NT2/D1 (cell line): Measurements from ENCODE around the gene PRRC1.

Experiments used
- DNase-seq: peaks from one replicate; pipeline ENCODE4 v3.0.0-alpha.2; 2011; ENCODE audit warnings: low read depth, low spot score
- H3K27me3 ChIP-seq: 2 replicates; pipeline ENCODE4 v1.6.0; 2011; ENCODE audit warnings: mild to moderate bottlenecking; ENCODE audit not compliant: insufficient read length, insufficient read depth
- H3K36me3 ChIP-seq: 2 replicates; pipeline ENCODE4 v1.6.1; 2011; ENCODE audit warnings: mild to moderate bottlenecking, low read length, mixed read lengths; ENCODE audit not compliant: insufficient read depth, insufficient read length
- H3K4me1 ChIP-seq: 2 replicates; pipeline ENCODE4 v1.5.1; 2011; ENCODE audit not compliant: insufficient read depth, insufficient read length
- H3K4me3 ChIP-seq: 2 replicates; pipeline ENCODE4 v1.5.1; 2011; ENCODE audit warnings: low read depth; ENCODE audit not compliant: insufficient read length
- H3K9ac ChIP-seq: 2 replicates; pipeline ENCODE4 v1.6.0; 2011; ENCODE audit warnings: low read depth; ENCODE audit not compliant: insufficient read length
- H3K9me3 ChIP-seq: 2 replicates; pipeline ENCODE4 v1.5.1; 2011; ENCODE audit warnings: mild to moderate bottlenecking, low read length; ENCODE audit not compliant: insufficient read depth
- SUZ12 ChIP-seq: IDR thresholded peaks from 2 replicates; pipeline ENCODE4 v1.6.1; 2011; ENCODE audit not compliant: insufficient read length, insufficient read depth; ENCODE audit errors: extremely low read depth
- YY1 ChIP-seq: IDR thresholded peaks from 2 replicates; pipeline ENCODE4 v1.6.1; 2011; ENCODE audit not compliant: insufficient read length, insufficient read depth
- ZNF274 ChIP-seq: IDR thresholded peaks from 2 replicates; pipeline ENCODE4 v1.6.1; 2011; ENCODE audit warnings: mild to moderate bottlenecking, low read depth, low read length

The PRRC1 gene

DNA sequence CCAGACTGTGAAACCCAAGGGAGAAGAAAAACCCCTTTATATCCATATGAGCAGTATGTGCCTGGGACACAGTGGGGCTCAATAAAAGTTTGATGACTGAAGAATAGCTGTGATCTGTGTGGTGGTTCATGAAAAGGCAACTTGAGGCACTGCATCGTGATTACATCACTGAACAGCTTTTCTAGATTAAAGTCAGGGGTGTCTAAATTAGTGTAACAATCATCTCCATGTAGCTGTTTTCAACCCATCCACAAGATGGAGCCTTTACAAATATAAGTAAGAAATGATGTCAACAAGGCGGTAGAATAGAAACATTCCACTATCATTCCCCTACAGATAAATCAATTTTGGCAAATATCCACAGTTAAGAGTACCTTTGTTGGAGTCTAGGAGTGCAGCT lies 55.5 kb downstream of the PRRC1 start:
- TF ChIP-seq SUZ12 (no peak), ZNF274 (no peak), YY1 (no peak)
- no peaks in the 10 kb centered on the region for H3K4me1 ChIP-seq
- no peaks in the 10 kb centered on the region for H3K36me3 ChIP-seq
- H3K27me3 ChIP-seq, result no peaks in the 10 kb centered on the region
- H3K9me3 ChIP-seq, result no peaks in the 10 kb centered on the region
- H3K4me3 ChIP-seq, result no peak overlapping the region
- no peak for DNase-seq
- H3K9ac ChIP-seq, result no peak overlapping the region

DNA sequence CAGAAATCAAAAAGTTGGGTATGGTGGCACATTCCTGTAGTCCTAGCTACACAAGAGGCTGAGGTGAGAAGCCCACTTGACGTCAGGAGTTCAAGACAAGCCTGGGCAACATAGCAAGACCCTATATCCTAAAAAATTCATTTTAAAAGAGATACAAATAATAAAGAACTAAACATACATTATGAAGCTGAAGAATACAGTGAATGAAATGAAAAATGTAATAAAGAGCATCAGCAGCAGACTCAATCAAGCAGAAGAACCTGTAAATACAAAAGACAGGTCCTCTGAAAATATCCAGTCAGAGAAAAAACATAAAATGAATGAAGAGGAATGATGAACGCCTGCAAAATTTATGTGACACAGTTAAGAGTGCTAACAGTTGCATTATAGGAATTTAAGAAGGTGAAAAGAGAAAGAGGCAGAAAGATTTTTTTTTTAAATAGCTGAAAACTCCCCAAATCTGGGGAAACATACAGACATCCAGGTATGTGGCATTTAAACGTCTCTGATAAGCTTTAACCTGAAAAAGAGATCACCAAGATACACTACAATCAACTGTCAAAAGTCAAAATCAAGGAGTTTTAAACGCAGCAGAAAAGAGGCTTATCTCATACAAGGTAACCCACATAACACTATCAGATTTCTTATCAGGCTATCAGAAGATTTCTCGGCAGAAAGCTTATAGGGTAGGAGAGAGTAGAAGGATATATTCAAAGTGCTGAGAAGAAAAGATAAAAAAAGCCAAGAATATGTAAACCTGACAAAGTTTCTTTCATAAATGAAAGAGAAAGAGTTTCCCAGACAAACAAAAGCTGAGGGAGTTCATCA lies 57.6 kb downstream of the PRRC1 start:
- Histone ChIP-seq H3K9ac (no peak overlapping the region), H3K36me3 (no peaks in the 10 kb centered on the region), H3K4me1 (no peaks in the 10 kb centered on the region), H3K4me3 (no peak overlapping the region), H3K9me3 (no peaks in the 10 kb centered on the region), H3K27me3 (no peaks in the 10 kb centered on the region)
- no peak for DNase-seq
- TF ChIP-seq SUZ12, result no peak
- no peak for TF ChIP-seq YY1
- TF ChIP-seq ZNF274, result no peak

DNA sequence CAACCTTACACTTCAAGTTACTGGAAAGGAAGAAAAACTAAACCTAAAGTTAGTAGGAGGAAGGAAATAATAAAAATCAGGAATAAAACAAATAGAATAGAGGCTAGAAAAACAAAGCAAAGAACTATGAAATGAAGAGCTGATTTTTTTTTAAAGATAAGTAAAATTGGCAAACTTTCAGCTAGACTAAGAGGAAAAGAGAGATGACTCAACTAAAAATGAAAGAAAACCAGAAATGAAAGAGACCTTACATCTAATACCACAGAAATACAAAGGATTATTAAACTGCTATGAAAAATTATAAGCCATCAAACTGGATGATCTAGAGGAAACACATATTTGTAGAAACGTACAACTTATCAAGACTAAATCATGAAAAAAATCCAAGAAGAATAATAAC lies 60.0 kb downstream of the PRRC1 start:
- Histone ChIP-seq H3K27me3 (no peaks in the 10 kb centered on the region), H3K4me1 (no peaks in the 10 kb centered on the region), H3K36me3 (no peaks in the 10 kb centered on the region), H3K9ac (no peak overlapping the region), H3K4me3 (no peak overlapping the region), H3K9me3 (no peaks in the 10 kb centered on the region)
- no peak for DNase-seq
- no peak for TF ChIP-seq YY1
- TF ChIP-seq SUZ12, result no peak
- no peak for TF ChIP-seq ZNF274

DNA sequence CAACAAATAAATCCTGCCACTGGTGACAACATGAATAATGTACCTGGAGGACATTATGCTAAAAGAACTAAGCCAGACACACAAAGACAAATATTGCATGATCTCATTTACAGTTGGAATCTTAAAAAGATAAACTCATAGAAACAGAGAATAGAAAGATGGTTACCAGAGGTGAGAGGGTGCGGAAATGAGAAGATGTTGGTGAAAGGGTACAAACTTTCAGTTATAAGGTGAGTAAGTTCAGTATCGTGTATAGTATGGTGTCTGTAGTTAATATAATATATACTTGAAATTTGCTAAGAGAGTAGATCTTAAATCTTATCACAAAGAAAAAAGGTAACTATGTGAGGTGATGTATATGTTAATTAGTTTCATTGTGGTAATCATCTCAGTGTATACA lies 63.3 kb downstream of the PRRC1 start:
- Histone ChIP-seq H3K9ac (no peak overlapping the region), H3K36me3 (no peaks in the 10 kb centered on the region), H3K4me3 (no peak overlapping the region), H3K27me3 (no peaks in the 10 kb centered on the region), H3K9me3 (no peaks in the 10 kb centered on the region), H3K4me1 (no peaks in the 10 kb centered on the region)
- no peak for TF ChIP-seq YY1
- no peak for DNase-seq

DNA sequence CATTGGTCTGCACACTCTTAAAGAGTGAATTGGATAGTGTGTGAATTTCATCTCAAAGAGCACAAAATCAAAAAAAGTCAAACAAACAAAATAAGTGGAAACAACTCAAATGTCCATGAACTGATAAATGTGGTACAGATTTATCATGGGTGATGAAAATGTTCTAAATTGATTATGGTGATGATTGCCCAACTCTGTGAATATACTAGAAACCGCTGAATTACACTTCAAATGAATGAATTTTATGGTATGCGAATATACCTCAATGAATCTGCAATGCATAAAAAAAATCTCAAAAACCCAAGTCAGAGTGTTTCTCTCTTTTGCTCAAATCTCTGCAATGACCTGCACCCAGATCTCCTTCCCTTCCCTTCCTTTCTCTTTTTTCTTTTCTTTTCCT lies 64.0 kb downstream of the PRRC1 start:
- Histone ChIP-seq H3K9ac (no peak overlapping the region), H3K36me3 (no peaks in the 10 kb centered on the region), H3K27me3 (no peaks in the 10 kb centered on the region), H3K4me3 (no peak overlapping the region), H3K9me3 (no peaks in the 10 kb centered on the region), H3K4me1 (no peaks in the 10 kb centered on the region)
- DNase-seq, result no peak
- no peak for TF ChIP-seq SUZ12
- TF ChIP-seq YY1, result no peak
- TF ChIP-seq ZNF274, result no peak

DNA sequence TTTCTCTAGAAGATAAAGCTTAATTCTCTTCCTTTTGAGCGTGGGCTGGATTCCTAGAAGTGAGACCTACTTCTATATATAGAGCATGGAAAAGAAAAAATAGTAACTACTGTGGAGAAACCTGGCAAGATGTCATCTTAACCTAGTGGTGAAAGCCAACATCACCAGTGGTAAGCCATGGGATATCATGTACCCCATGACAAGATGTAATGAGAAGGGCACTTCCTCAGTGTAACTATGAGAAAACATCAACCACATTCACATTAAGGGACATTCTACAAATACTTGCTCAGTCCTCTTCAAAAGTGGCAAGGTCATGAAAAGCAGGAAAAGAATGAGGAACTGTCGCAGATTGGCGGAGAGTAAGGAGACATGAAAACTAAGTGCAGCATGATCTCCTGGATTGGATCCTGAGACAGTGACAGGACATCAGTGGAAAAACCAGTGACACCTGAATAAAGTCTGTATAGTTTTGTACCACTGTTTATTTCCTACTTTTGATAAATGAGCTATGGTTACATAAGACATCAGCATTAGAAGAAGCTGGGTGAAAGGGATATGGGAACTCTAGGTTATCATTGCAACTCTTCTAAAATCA lies 65.4 kb downstream of the PRRC1 start:
- DNase-seq, result no peak

DNA sequence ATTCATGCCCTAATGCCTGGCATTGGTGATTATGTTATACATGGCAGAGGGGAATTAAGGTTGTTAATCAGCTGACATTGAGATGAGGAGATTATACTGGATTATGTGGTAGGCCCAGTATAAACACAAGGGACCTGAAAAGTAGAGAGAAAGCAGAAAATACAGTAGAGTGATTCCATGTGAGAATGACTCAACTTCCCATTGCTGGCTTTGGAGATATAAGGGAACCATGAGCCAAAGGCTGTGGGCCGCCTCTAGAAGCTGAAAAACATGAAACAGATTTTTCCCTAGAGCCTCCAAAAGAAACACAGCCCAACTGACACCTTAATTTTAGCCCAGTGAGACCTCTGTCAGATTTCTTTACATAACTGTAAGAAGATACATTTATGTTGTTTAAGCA lies 66.4 kb downstream of the PRRC1 start:
- no peaks in the 10 kb centered on the region for H3K27me3 ChIP-seq
- H3K9ac ChIP-seq, result no peak overlapping the region
- no peaks in the 10 kb centered on the region for H3K36me3 ChIP-seq
- no peak for DNase-seq
- TF ChIP-seq YY1, result no peak
- TF ChIP-seq ZNF274, result no peak
- no peak for TF ChIP-seq SUZ12
- H3K4me1 ChIP-seq, result no peaks in the 10 kb centered on the region
- no peaks in the 10 kb centered on the region for H3K9me3 ChIP-seq
- H3K4me3 ChIP-seq, result no peak overlapping the region

More for the DNA sequence above, 65.4 kb downstream of the PRRC1 start:
- no peaks in the 10 kb centered on the region for H3K27me3 ChIP-seq
- H3K36me3 ChIP-seq, result no peaks in the 10 kb centered on the region
- no peak overlapping the region for H3K4me3 ChIP-seq
- H3K9me3 ChIP-seq, result no peaks in the 10 kb centered on the region
- H3K4me1 ChIP-seq, result no peaks in the 10 kb centered on the region
- TF ChIP-seq YY1 (no peak), ZNF274 (no peak), SUZ12 (no peak)
- no peak overlapping the region for H3K9ac ChIP-seq
